Measurements from ENCODE around the gene CCT6B.

GRCh38 chr17:34961093-34961911, at the start of gene CCT6B, which contains the start of gene ZNF830:
- TF ChIP-seq CTCF (IDR thresholded peaks at IDR 0.05) (no peak), ELF4 (CRISPR knock-in tag; IDR thresholded peaks at IDR 0.05; ENCODE audit: low read depth) (no peak), FOXJ3 (CRISPR knock-in tag; IDR thresholded peaks at IDR 0.05; ENCODE audit: borderline replicate concordance) (no peak), KAT7 (CRISPR knock-in tag; IDR thresholded peaks at IDR 0.05; ENCODE audit: borderline replicate concordance) (no peak), RELA (CRISPR knock-in tag; IDR thresholded peaks at IDR 0.05; ENCODE audit: borderline replicate concordance) (no peak), CREB1 (CRISPR knock-in tag; IDR thresholded peaks at IDR 0.05) (no peak), JAZF1 (CRISPR knock-in tag; IDR thresholded peaks at IDR 0.05) (no peak), ZBTB43 (CRISPR knock-in tag; IDR thresholded peaks at IDR 0.05) (no peak)

All from WTC11 (cell line).